Choroid plexus epithelial cell (primary cell): ENCODE measurements around the gene IAH1.
"Not testable (repeated sequence)": the region's sequence is repeated elsewhere in the genome, so short reads cannot be mapped to it uniquely, and the experiment has no call there.

ENCODE experiments used
- DNase-seq: peaks from one replicate; pipeline ENCODE4 v3.0.0-alpha.2; 2010; ENCODE audit warnings: low read depth
- H3K4me3 ChIP-seq: 2 replicates; pipeline ENCODE4 v1.5.1; 2011; ENCODE audit warnings: low read depth, mild to moderate bottlenecking, control low read depth, low read length, moderate library complexity
- CTCF ChIP-seq: conservative IDR thresholded peaks from 2 replicates; pipeline ENCODE4 v1.5.1; 2011; ENCODE audit warnings: low read depth, mild to moderate bottlenecking, control low read depth, inconsistent platforms, low read length, moderate library complexity

The IAH1 gene

GRCh38 chr2:9508931-9509330, 34.6 kb downstream of the IAH1 start:
- TF ChIP-seq CTCF = no peak
- no peak overlapping the region for H3K4me3 ChIP-seq
- no peak for DNase-seq

- not testable (repeated sequence) for H3K4me3 ChIP-seq, DNase-seq
These were observed 39.6 kb downstream of the IAH1 start for GRCh38 chr2:9513946-9514345.

- TF ChIP-seq CTCF = no peak
- DNase-seq = no peak
- H3K4me3 ChIP-seq = no peak overlapping the region
These were observed 42.9 kb downstream of the IAH1 start for GRCh38 chr2:9517118-9517782.

GRCh38 chr2:9518163-9518562, 43.8 kb downstream of the IAH1 start:
- TF ChIP-seq CTCF = no peak
- no peak overlapping the region for H3K4me3 ChIP-seq
- DNase-seq = no peak

GRCh38 chr2:9518780-9519179, 44.4 kb downstream of the IAH1 start:
- TF ChIP-seq CTCF = no peak
- DNase-seq = no peak
- H3K4me3 ChIP-seq = no peak overlapping the region

GRCh38 chr2:9519250-9519649, 44.9 kb downstream of the IAH1 start:
- H3K4me3 ChIP-seq = no peak overlapping the region
- no peak for TF ChIP-seq CTCF

GRCh38 chr2:9524291-9524690, 49.9 kb downstream of the IAH1 start:
- no peak overlapping the region for H3K4me3 ChIP-seq
- TF ChIP-seq CTCF = no peak
- no peak for DNase-seq

More at GRCh38 chr2:9519250-9519649, 44.9 kb downstream of the IAH1 start:
- DNase-seq = peak; percentile 56
